ENCODE measurements around the gene F2RL3. TPM values are rescaled to one million over a fixed set of nuclear protein-coding genes. Genes with fewer than 3 reads are reported as not detected.

Gene F2RL3
- total RNA-seq, 2 experiments from 2014 or later: not detected

DNA sequence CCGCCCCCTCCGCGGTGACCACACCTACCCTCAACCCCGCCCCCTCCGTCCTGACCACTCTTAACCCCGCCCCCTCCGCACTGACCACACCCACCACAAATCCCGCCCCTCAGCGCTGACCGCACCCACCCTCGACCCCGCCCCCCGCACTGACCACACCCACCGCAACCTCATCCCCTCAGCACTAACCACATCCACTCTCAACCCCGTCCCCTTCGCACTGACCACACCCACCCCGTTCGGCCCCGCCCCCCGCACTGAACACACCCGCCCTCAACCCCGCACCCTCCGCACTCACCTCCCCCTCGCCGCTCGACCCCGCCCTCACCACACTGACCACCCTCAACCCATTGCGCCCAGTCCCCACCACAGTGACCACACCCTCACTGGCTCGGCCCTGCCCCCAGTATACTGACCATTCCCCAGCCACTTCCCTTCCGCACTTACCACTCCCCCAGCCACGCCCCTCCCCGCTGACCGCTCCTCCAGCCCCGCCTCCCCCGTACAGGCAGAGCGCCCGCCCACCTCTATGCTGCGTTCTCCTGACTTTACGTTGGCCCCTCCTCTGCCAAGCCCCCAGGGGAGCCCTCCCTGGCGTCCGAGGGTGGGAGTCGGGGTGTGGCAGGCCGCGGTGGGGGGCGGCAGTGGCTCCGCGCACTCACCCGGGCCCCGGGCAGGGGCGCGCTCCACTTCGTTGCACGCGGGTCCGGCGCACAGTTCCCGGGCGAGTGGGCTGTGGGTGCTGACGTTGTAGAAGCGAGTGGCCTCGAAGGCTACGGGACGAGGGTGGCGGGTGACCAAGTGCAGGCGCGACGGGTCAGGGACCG, 8.4 kb downstream of the F2RL3 start:
- H3K27me3 Mint-ChIP-seq: peaks cover 58% of the 10 kb centered on the region
- peaks cover 18% of the 10 kb centered on the region for H3K4me1 Mint-ChIP-seq
- H3K27ac Mint-ChIP-seq: no peak overlapping the region
- H3K4me3 Mint-ChIP-seq: peak overlapping the region; percentile 48
- DNase-seq: peak; percentile 62
- H3K36me3 Mint-ChIP-seq: peaks cover 2% of the 10 kb centered on the region
- H3K9me3 Mint-ChIP-seq: no peaks in the 10 kb centered on the region

DNA sequence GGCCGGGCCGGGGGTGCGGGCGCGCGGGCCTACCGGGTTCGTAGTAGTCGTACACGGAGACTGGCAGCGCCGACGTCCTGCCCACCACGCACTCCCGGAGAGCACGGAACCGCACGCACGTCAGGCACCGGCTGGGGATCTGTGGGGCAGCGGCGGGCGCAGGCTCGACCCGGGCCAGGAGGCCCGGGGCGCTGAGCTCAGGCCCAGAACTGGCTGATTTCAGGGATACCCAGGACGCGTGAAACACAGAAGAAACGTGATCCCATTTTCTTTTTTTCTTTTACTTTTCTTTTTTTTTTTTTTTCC, 9.0 kb downstream of the F2RL3 start:
- DNase-seq: peak; percentile 30
- Mint-ChIP-seq H3K36me3 (peaks cover 2% of the 10 kb centered on the region), H3K27ac (no peak overlapping the region), H3K4me1 (peaks cover 18% of the 10 kb centered on the region), H3K27me3 (peaks cover 52% of the 10 kb centered on the region), H3K4me3 (no peak overlapping the region), H3K9me3 (no peaks in the 10 kb centered on the region)

- H3K36me3 Mint-ChIP-seq: peaks cover 2% of the 10 kb centered on the region
- H3K27ac Mint-ChIP-seq: peak overlapping the region; percentile 31
- DNase-seq: no peak
- peak overlapping the region; percentile 12 for H3K4me3 Mint-ChIP-seq
- H3K27me3 Mint-ChIP-seq: peaks cover 47% of the 10 kb centered on the region
- H3K4me1 Mint-ChIP-seq: peaks cover 16% of the 10 kb centered on the region
- no peaks in the 10 kb centered on the region for H3K9me3 Mint-ChIP-seq
These were observed 9.7 kb downstream of the F2RL3 start for GRCh38 chr19:16898361-16899015.

GRCh38 chr19:16899566-16900075, 10.8 kb downstream of the F2RL3 start:
- peaks cover 35% of the 10 kb centered on the region for H3K27me3 Mint-ChIP-seq
- H3K4me1 Mint-ChIP-seq: peaks cover 13% of the 10 kb centered on the region
- DNase-seq: peak; percentile 35
- H3K27ac Mint-ChIP-seq: no peak overlapping the region
- peaks cover 2% of the 10 kb centered on the region for H3K36me3 Mint-ChIP-seq
- no peak overlapping the region for H3K4me3 Mint-ChIP-seq
- H3K9me3 Mint-ChIP-seq: no peaks in the 10 kb centered on the region

- H3K27me3 Mint-ChIP-seq: peaks cover 22% of the 10 kb centered on the region
- no peaks in the 10 kb centered on the region for H3K9me3 Mint-ChIP-seq
- DNase-seq: no peak
- H3K27ac Mint-ChIP-seq: no peak overlapping the region
- H3K36me3 Mint-ChIP-seq: no peaks in the 10 kb centered on the region
- H3K4me1 Mint-ChIP-seq: peaks cover 12% of the 10 kb centered on the region
- no peak overlapping the region for H3K4me3 Mint-ChIP-seq
These were observed 12.8 kb downstream of the F2RL3 start for GRCh38 chr19:16901491-16902175.

DNA sequence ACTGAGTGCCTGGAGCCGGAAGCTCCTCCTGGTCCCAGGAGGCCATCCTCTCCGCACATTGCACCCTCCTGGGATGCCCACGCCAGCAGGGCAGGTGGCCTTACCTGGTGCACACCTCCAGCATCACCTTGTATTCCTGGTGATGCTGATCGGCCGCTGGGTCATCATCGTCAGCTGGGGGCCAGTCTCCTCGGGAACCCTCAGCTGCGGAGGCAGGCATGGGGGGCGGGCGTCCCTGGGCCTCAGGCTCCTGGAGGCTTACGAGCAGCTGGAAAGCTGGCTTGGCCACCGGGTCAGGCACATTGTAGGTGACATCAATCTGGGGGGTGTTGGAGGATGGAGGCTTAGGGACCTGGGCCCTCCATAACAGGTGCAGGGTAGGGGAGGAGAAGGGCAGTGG, 13.7 kb downstream of the F2RL3 start:
- Mint-ChIP-seq H3K4me3 (no peak overlapping the region), H3K27me3 (peaks cover 15% of the 10 kb centered on the region), H3K27ac (no peak overlapping the region)

GRCh38 chr19:16903347-16903746, 14.5 kb downstream of the F2RL3 start:
- Mint-ChIP-seq H3K4me1 (peaks cover 9% of the 10 kb centered on the region), H3K4me3 (no peak overlapping the region), H3K27ac (no peak overlapping the region), H3K36me3 (no peaks in the 10 kb centered on the region), H3K27me3 (peaks cover 11% of the 10 kb centered on the region), H3K9me3 (no peaks in the 10 kb centered on the region)
- no peak for DNase-seq

More for the DNA sequence above, 13.7 kb downstream of the F2RL3 start:
- H3K9me3 Mint-ChIP-seq: no peaks in the 10 kb centered on the region
- no peak for DNase-seq
- peaks cover 10% of the 10 kb centered on the region for H3K4me1 Mint-ChIP-seq
- no peaks in the 10 kb centered on the region for H3K36me3 Mint-ChIP-seq

- no peak for DNase-seq
- Mint-ChIP-seq H3K36me3 (no peaks in the 10 kb centered on the region), H3K9me3 (no peaks in the 10 kb centered on the region), H3K27me3 (peaks cover 5% of the 10 kb centered on the region), H3K4me1 (peaks cover 4% of the 10 kb centered on the region), H3K27ac (no peak overlapping the region), H3K4me3 (no peak overlapping the region)
These were observed 15.8 kb downstream of the F2RL3 start for GRCh38 chr19:16904599-16904998.

DNA sequence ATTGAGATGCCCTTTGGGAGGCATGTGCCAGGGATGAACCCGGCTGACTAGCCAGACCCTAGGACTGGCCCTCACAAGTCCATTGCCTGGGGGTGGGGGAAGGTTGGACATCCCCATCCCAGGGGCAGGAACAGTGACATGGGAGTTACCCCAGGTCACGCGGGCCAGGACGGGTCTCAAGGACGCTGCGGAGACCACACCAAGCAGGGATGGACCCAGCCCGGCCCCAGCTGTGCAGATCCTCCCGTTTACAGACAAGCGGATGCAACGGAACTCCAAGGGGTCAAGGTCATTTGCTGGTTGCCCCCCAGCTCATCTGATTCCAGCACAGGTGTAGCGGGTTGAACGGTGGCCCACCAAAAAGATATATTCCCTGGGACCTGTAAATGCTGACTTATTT, 20.0 kb downstream of the F2RL3 start:
- DNase-seq: no peak
- H3K4me1 Mint-ChIP-seq: no peaks in the 10 kb centered on the region
- peaks cover 16% of the 10 kb centered on the region for H3K9me3 Mint-ChIP-seq
- H3K36me3 Mint-ChIP-seq: peaks cover 11% of the 10 kb centered on the region
- no peak overlapping the region for H3K4me3 Mint-ChIP-seq
- no peak overlapping the region for H3K27ac Mint-ChIP-seq
- no peaks in the 10 kb centered on the region for H3K27me3 Mint-ChIP-seq

DNA sequence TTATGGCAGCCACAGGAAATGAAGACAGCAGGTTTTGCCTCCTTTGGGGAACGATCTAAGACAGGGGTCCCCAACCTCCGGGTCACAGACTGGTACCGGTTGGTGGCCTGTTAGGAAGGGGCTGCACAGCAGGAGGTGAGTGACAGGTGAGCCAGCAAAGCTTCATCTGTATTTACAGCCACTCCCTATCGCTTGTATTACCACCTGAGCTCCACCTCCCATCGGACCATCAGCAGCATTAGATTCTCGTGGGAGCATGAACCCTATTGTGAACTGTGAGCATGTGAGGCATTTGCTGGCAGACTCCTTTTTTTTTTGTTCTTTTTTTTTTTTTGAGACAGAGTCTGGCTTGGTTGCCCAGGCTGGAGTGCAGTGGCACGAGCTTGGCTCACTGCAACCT, 22.2 kb downstream of the F2RL3 start:
- Mint-ChIP-seq H3K27ac (no peak overlapping the region), H3K4me1 (no peaks in the 10 kb centered on the region), H3K4me3 (no peak overlapping the region), H3K9me3 (peaks cover 22% of the 10 kb centered on the region), H3K27me3 (no peaks in the 10 kb centered on the region), H3K36me3 (peaks cover 11% of the 10 kb centered on the region)
- no peak for DNase-seq

DNA sequence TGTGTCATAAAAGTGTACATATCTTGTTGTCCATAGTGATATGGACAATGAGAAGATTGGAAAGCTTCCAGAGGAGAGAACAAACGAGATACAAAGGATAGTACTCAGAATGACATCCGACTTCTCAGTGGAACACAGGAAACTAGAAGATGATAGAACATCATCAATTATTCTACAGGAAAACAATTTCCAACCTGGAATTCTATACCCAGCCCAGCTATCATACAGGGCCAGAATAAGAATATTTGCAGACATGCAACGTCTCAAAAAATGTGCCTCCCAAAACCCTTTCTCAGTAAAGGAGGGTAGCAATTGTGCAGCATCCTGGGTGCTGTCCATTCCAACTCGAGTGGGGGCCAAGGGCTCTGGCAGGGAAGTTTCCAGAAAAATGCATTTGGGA, 24.0 kb downstream of the F2RL3 start:
- peaks cover 4% of the 10 kb centered on the region for H3K27me3 Mint-ChIP-seq
- DNase-seq: no peak
- H3K27ac Mint-ChIP-seq: no peak overlapping the region
- H3K36me3 Mint-ChIP-seq: peaks cover 11% of the 10 kb centered on the region
- peaks cover 22% of the 10 kb centered on the region for H3K9me3 Mint-ChIP-seq
- H3K4me3 Mint-ChIP-seq: no peak overlapping the region
- H3K4me1 Mint-ChIP-seq: no peaks in the 10 kb centered on the region

DNA sequence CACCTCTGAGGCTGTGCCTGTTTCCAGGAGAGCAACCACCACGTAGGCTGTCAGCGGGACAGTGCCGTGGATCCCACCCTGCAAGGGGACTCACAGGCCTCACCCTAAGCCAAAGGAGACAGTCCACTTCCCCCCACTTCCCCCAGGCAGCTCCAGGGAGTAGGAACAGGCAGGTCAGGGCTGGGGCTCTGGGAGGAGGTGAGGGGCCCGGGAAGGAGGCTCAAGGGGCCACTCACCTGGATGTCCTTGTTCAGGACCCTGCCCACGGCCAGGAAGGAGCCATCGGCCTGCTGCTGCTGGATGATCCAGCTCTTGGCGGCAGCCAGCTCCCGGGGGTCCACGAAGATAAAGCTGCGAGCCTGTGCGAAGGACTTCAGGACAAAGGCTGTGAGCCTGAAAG, 25.6 kb downstream of the F2RL3 start:
- Mint-ChIP-seq H3K36me3 (peaks cover 11% of the 10 kb centered on the region), H3K9me3 (peaks cover 24% of the 10 kb centered on the region), H3K4me1 (no peaks in the 10 kb centered on the region), H3K27me3 (peaks cover 4% of the 10 kb centered on the region), H3K27ac (no peak overlapping the region), H3K4me3 (no peak overlapping the region)
- no peak for DNase-seq

DNA sequence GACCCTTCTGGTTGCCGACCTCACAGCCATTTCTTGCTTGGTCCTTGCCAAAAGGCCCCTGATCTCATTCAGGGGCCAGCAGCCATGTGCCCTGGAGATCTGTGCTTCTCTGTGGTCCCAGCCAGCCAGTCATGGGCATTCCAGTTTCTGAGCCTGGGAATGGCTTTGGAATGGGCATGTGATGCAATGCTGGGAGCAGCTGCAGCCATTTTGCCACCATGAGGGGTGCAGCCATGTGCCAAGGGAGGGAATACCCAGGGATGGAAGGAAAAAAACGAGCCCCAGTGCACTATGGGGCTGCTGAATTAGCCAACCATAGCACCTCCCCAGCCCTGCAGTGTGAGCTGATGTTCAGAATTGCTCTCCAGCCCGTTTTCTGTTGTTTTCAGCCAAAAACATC, 26.3 kb downstream of the F2RL3 start:
- H3K4me1 Mint-ChIP-seq: no peaks in the 10 kb centered on the region
- no peak overlapping the region for H3K4me3 Mint-ChIP-seq
- peaks cover 4% of the 10 kb centered on the region for H3K27me3 Mint-ChIP-seq
- H3K36me3 Mint-ChIP-seq: peaks cover 11% of the 10 kb centered on the region
- H3K9me3 Mint-ChIP-seq: peaks cover 24% of the 10 kb centered on the region
- H3K27ac Mint-ChIP-seq: no peak overlapping the region
- no peak for DNase-seq

- peaks cover 11% of the 10 kb centered on the region for H3K36me3 Mint-ChIP-seq
- no peaks in the 10 kb centered on the region for H3K4me1 Mint-ChIP-seq
- no peak overlapping the region for H3K27ac Mint-ChIP-seq
- H3K9me3 Mint-ChIP-seq: peaks cover 24% of the 10 kb centered on the region
- no peak overlapping the region for H3K4me3 Mint-ChIP-seq
- DNase-seq: no peak
- H3K27me3 Mint-ChIP-seq: peaks cover 4% of the 10 kb centered on the region
These were observed 26.9 kb downstream of the F2RL3 start for GRCh38 chr19:16915734-16916133.

DNA sequence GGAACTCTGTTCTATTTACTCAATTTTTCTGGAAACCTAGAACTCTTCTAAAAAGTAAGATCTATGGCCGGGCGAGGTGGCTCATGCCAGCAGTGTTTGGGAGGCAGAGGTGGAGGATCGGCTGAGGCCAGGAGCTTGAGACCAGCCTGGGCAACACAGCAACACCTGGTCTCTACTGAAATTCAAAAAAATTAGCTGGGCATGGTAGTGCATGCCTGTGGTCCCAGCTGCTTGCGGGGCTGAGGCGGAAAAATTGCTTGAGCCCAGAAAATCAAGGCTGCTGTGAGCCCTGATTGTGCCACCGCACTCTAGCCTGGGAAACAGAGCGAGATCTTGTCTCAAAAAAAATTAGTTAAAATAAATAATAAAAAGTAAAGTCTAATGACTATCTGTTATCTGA, 28.6 kb downstream of the F2RL3 start:
- peaks cover 21% of the 10 kb centered on the region for H3K9me3 Mint-ChIP-seq
- peaks cover 4% of the 10 kb centered on the region for H3K27me3 Mint-ChIP-seq
- H3K4me1 Mint-ChIP-seq: no peaks in the 10 kb centered on the region
- H3K4me3 Mint-ChIP-seq: no peak overlapping the region
- peaks cover 9% of the 10 kb centered on the region for H3K36me3 Mint-ChIP-seq
- H3K27ac Mint-ChIP-seq: no peak overlapping the region
- DNase-seq: no peak

Data from activated naive CD8-positive, alpha-beta T cell treated with anti-CD3 and anti-CD28 coated beads for 36 hours (primary cell).